ENCODE data around the gene CLK3.

DNA sequence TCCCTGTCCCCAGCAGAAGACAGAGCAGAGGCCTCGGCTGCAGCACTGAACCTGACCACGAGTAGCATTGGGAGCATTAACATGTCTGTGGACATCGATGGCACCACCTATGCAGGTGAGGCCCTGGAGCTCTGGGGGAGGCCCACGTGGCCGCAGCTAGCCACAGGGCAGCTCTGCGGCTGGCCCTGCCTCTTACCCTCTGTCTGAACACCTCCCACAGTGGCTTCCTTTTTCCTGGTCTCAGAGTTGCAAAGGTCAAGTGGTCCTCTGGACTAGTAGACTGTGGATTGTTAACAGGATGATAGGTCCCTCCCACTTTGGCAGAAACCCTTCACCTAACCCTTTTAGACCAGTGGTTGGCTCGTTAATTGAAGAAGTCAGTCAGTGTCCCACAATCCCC is 22.5 kb upstream of the CLK3 start:
- TF ChIP-seq CTCF (conservative IDR thresholded peaks at IDR 0.05) (no peak), EZH2 (IDR thresholded peaks at IDR 0.05; ENCODE audit: low read depth) (no peak)
